Progenitor cell of endocrine pancreas (in vitro differentiated cells): ENCODE measurements around the gene PUSL1. TPM values are rescaled to one million over a fixed set of nuclear protein-coding genes. Genes with fewer than 3 reads are reported as not detected.

Experiments
- DNase-seq: peaks from one replicate; pipeline ENCODE4 v3.0.0; 2021; ENCODE audit warnings: low spot score; ENCODE audit not compliant: unreplicated experiment
- H3K27ac Mint-ChIP-seq: 2 replicates; pipeline ENCODE4 v1.8.0; 2021; ENCODE audit warnings: mild to moderate bottlenecking, moderate library complexity, mixed read lengths
- H3K27me3 Mint-ChIP-seq: 2 replicates; pipeline ENCODE4 v1.8.0; 2021; ENCODE audit warnings: mixed read lengths
- H3K36me3 Mint-ChIP-seq: 2 replicates; pipeline ENCODE4 v1.8.0; 2022; ENCODE audit warnings: mixed read lengths; ENCODE audit not compliant: insufficient read depth
- H3K4me1 Mint-ChIP-seq: 2 replicates; pipeline ENCODE4 v1.8.0; 2021; ENCODE audit warnings: low read depth, mixed read lengths
- H3K4me3 Mint-ChIP-seq: 2 replicates; pipeline ENCODE4 v1.8.0; 2021; ENCODE audit warnings: low read depth, mild to moderate bottlenecking, moderate library complexity, mixed read lengths
- H3K9me3 Mint-ChIP-seq: 2 replicates; pipeline ENCODE4 v1.8.0; 2021; ENCODE audit warnings: low read depth, mixed read lengths
- total RNA-seq: library from RNA; stranded (reverse); gene quantifications from 2 replicates; pipeline ENCODE4 v1.2.1, GENCODE V29; 2021
- TF ChIP-seq, protein P1 (sequence below): fragments of 200-600 bp; sonication (generic); IDR thresholded peaks from one replicate; pipeline ENCODE4 v1.5.0; 2021; ENCODE audit warnings: antibody characterized with exemption, mild to moderate bottlenecking; ENCODE audit not compliant: unreplicated experiment

Gene PUSL1
- total RNA-seq, 1 donor from 2014 or later = 13.8 TPM

DNA sequence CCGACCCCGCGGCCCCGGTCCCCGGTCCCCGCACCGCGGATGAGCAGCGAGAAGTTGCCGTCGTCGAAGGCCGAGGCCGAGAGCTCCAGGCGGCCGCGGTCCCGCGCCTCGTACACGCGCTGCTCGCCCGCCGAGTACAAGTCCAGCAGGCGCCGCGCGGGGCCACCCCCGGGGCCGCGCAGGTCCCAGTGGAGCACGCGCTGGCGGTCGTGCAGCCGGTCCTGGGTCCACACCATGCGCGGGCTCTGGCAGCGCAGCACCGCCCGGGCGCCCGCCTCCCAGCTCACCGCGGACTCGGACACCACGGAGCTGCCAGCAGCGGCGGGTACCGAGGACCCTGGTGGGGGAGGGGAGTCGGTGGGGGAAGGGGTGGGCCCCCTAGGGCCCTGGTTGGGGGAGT is 47.0 kb downstream of the PUSL1 start:
- TF ChIP-seq, protein P1, sequence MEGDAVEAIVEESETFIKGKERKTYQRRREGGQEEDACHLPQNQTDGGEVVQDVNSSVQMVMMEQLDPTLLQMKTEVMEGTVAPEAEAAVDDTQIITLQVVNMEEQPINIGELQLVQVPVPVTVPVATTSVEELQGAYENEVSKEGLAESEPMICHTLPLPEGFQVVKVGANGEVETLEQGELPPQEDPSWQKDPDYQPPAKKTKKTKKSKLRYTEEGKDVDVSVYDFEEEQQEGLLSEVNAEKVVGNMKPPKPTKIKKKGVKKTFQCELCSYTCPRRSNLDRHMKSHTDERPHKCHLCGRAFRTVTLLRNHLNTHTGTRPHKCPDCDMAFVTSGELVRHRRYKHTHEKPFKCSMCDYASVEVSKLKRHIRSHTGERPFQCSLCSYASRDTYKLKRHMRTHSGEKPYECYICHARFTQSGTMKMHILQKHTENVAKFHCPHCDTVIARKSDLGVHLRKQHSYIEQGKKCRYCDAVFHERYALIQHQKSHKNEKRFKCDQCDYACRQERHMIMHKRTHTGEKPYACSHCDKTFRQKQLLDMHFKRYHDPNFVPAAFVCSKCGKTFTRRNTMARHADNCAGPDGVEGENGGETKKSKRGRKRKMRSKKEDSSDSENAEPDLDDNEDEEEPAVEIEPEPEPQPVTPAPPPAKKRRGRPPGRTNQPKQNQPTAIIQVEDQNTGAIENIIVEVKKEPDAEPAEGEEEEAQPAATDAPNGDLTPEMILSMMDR = no peak
- DNase-seq = no peak
- Mint-ChIP-seq H3K4me3 (no peak overlapping the region), H3K36me3 (no peaks in the 10 kb centered on the region), H3K27me3 (peaks cover 17% of the 10 kb centered on the region), H3K4me1 (peaks cover 12% of the 10 kb centered on the region), H3K9me3 (no peaks in the 10 kb centered on the region), H3K27ac (no peak overlapping the region)

DNA sequence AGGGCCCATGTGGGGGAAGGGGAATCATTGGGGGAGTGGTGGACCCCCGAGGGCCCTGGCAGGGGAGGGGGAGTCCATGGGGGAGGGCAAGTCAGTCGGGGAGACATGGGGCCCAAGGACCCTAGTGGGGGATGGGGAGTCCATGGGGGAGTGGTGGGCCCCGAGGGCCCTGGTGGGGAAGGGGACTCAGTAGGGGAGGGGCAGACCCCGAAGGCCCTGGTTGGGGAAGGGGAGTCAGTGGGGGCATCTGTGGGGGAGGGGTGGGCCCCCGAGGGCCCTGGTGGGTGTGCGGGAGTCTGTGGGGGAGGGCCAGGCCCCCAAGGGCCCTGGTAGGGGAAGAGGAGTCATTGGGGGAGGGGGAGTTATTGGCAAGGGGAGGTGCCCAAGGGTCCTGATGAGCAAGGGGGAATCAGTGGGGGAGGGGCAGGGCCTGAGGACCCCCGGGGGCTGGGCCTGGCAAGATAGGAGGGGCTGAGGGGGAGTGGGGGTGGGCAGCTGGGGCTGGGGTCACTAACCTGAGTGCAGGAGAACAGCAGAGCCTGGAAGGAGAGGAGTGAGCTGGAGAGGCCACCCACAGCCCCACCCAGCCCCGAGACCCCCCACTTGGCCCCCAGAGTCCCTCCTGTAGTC is 47.9 kb downstream of the PUSL1 start:
- Mint-ChIP-seq H3K9me3 (no peaks in the 10 kb centered on the region), H3K4me3 (no peak overlapping the region)

DNA sequence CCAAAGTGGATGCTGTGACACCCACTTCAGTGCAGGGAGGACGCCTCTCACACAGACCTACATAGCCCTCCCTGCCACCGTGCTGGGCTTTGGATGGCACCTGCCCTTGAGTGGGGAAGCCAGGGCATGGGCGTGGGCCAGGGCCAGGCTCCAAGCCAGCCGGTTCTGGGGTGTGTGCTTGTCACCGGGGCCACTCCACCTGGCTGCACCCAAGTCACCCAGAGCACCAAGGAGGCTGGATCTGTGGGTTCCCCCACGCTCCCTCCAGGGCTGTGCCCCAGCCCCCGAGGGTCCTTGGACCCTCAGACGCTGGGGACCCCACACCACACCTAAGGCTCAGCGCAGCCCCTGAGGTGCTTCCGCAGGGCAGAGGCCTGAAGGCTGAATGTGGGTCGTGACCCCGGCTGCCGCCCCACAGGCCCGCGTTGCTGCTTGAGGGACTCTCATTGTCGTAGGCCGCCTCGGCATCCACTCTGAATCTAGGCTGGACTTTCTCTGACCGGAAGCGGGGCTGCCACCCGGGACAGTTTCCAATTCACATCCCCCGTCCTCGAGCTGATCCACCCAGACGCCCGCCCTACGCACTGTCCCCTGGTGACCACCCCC is 48.5 kb downstream of the PUSL1 start:
- no peak for DNase-seq
- Mint-ChIP-seq H3K4me1 (peaks cover 14% of the 10 kb centered on the region), H3K27me3 (peaks cover 23% of the 10 kb centered on the region), H3K27ac (no peak overlapping the region), H3K9me3 (no peaks in the 10 kb centered on the region), H3K36me3 (no peaks in the 10 kb centered on the region), H3K4me3 (peak overlapping the region; percentile 69)
- TF ChIP-seq, protein P1 = no peak

More for the DNA sequence above, 47.9 kb downstream of the PUSL1 start:
- no peak overlapping the region for H3K27ac Mint-ChIP-seq
- no peak for DNase-seq
- H3K4me1 Mint-ChIP-seq = peaks cover 14% of the 10 kb centered on the region
- no peaks in the 10 kb centered on the region for H3K36me3 Mint-ChIP-seq
- H3K27me3 Mint-ChIP-seq = peaks cover 22% of the 10 kb centered on the region
- TF ChIP-seq, protein P1 = no peak

DNA sequence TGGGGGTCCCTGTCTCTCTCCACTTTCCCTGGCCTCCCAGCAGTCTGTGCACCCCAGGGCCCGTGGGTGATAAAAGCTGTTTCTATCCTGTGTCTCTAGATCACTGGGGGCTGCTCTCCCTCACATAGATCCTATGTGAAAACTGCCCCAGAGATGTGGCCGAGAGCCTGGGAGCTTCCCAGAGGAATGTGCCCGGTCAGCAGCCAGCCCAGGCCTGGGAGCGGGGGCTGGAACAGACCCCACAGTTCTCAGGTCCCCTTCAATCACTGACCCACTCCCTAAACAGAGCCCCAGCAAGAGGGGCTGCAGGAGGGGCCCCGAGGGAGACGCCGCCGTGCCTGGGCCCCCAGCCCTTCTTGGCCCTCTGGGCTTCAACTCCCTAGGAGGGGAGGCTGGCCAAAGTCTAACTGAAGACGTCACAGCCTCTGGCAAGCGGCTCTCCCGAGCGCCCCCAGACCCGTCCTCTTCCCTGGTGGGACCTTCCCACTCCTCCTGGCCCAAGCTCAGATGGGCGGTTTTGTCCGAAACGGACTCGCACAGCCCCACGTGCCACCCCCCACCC is 49.6 kb downstream of the PUSL1 start:
- TF ChIP-seq, protein P1 = no peak
- DNase-seq = no peak
- Mint-ChIP-seq H3K4me1 (peaks cover 16% of the 10 kb centered on the region), H3K27me3 (peaks cover 18% of the 10 kb centered on the region), H3K9me3 (no peaks in the 10 kb centered on the region), H3K4me3 (peak overlapping the region; percentile 69), H3K36me3 (no peaks in the 10 kb centered on the region), H3K27ac (peak overlapping the region; percentile 92)

DNA sequence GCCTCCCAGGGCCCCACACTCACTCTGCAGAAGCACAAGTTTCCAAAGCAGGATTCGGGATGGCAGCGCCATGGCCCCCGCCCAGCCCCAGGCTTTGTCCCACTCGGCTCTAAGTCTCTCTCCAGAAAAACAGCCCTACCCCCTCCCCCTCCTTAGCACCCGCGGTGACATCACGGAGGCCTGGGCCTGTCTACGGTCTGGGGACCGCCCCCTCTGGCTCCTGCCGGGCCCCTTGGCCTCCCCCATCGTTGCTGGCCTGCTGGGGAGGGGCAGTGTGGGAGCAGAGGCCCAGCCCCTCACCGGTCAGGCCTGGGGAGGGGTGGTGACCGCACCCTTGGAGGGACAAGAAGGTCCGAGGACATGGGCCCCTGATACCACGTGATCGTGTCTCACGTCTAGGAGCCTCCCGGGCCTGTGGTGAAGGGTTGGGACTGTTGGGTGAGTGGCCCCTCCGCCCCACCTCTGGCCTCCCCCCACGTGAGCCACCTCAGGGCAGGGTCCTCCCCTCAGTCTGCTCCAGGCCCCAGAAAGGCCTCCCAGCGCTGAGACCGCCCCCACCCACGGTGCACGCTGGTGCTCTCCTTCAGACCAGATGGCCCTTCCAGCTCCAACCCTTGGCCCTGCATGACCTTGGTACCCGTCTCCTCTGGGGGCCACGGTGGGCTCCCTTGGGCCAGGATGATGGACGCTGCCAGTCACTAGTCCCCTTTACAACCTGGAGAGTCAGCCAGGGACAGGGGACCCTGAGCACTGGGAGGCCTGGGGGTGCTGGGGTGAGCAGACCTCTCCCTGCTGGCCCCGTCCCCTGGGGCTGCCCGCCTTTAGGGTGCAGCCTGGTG is 50.3 kb downstream of the PUSL1 start, which contains the start of gene MXRA8:
Gene MXRA8 (minus strand): TSS at position 123 of the 839 bp plus-strand sequence. CDS start 51 bp downstream, at position 72.
- TF ChIP-seq, protein P1 = no peak
- Mint-ChIP-seq H3K4me1 (peaks cover 16% of the 10 kb centered on the region), H3K36me3 (no peaks in the 10 kb centered on the region), H3K27me3 (peaks cover 16% of the 10 kb centered on the region), H3K27ac (peak within 1 kb of the TSS; percentile 92), H3K9me3 (no peaks in the 10 kb centered on the region), H3K4me3 (peak within 1 kb of the TSS; percentile 69)
- peak; percentile 21 for DNase-seq
